Liver (tissue), 3 donors: ENCODE data around the gene SETBP1.

Experiments used
- CTCF ChIP-seq: fragments of 150-350 bp; IDR thresholded peaks from 2 replicates; pipeline ENCODE4 v1.5.1; 2017; ENCODE audit warnings: improper control_type of control experiment, low read depth, low read length; ENCODE audit not compliant: missing input control
- HNF4G ChIP-seq: IDR thresholded peaks from 2 replicates; pipeline ENCODE4 v1.6.1; 2016; ENCODE audit warnings: antibody characterized with exemption
- donor health status: healthy.
- donor health status: healthy.

- TF ChIP-seq CTCF (no peak), HNF4G (no peak)
Observed at GRCh38 chr18:45102863-45103262, 422.2 kb downstream of the SETBP1 start.
